Keratinocyte (primary cell): ENCODE results near the gene MTOR.

Experiments used
- EZH2 ChIP-seq: IDR thresholded peaks from one replicate; pipeline ENCODE4 v1.6.1; 2012; ENCODE audit warnings: inconsistent platforms, mild to moderate bottlenecking, low read length, moderate library complexity
- TF ChIP-seq, protein P1 (sequence below), 3 experiments: IDR thresholded peaks in 1 of 3; conservative IDR thresholded peaks in 1 of 3; optimal IDR thresholded peaks in 1 of 3; 2 replicates in 2 of 3; 3 replicates in 1 of 3; pipeline versions ENCODE3 to v1.5.1; 2011; ENCODE audit warnings: low read length in 3 of 3, mild to moderate bottlenecking in 3 of 3, moderate library complexity in 2 of 3, control low read depth in 1 of 3, inconsistent platforms in 1 of 3; ENCODE audit not compliant: insufficient read depth in 2 of 3; ENCODE audit errors: extremely low read depth in 1 of 3

DNA sequence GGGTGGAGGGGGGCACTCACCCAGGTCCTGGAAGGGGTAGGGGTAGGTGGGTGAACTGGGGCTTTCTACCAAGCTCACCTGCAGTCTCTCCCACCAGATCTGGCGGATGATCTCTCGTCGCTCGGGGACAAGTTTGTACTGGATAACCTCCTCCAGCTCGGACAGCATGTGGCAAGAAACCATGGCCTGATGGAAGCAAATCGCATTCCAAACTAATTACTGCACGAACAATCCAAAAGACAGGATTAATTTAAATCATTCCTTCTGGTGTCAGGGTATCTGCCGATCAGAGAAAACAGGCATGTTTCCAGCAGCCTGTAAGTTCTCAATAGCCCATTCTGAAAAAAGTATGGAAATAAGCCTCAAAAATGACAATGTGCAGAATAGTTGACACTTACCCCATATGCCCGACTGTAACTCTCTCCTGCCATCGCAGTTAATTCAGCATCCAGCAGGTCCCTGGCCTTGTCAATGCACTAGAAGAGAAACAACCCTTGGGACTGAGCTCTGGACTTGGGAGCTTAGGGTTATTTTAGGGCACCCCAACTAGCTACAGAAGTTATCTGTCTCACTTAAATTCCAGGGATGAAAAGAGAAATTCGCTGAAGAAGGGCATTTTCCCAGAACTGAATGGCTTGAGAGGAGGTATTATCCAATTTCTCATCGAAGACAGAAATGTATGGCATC, 117.6 kb downstream of the MTOR start:
- TF ChIP-seq, protein P1, sequence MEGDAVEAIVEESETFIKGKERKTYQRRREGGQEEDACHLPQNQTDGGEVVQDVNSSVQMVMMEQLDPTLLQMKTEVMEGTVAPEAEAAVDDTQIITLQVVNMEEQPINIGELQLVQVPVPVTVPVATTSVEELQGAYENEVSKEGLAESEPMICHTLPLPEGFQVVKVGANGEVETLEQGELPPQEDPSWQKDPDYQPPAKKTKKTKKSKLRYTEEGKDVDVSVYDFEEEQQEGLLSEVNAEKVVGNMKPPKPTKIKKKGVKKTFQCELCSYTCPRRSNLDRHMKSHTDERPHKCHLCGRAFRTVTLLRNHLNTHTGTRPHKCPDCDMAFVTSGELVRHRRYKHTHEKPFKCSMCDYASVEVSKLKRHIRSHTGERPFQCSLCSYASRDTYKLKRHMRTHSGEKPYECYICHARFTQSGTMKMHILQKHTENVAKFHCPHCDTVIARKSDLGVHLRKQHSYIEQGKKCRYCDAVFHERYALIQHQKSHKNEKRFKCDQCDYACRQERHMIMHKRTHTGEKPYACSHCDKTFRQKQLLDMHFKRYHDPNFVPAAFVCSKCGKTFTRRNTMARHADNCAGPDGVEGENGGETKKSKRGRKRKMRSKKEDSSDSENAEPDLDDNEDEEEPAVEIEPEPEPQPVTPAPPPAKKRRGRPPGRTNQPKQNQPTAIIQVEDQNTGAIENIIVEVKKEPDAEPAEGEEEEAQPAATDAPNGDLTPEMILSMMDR (optimal IDR thresholded peaks at IDR 0.05 in 1 of 3, IDR thresholded peaks at IDR 0.05 in 1 of 3, conservative IDR thresholded peaks at IDR 0.05 in 1 of 3; ENCODE audit: extremely low read depth in 1 of 3, insufficient read depth in 2 of 3, low read length in 3 of 3) = no peak
- no peak for TF ChIP-seq EZH2
